ENCODE results near the gene ZNF32. TPM values are rescaled to one million over a fixed set of nuclear protein-coding genes. Genes with fewer than 3 reads are reported as not detected.

ZNF32 gene
- total and polyA plus RNA-seq, 2 of the 8 experiments (the other 6 are each of a cell fraction or from before 2014, with no cell fraction given), result 17.2 to 22.5 TPM

- Histone ChIP-seq H3K4me1 (replicated peaks in 1 of 4; ENCODE audit: control insufficient read depth in 3 of 4, insufficient read depth in 4 of 4, low read length in 3 of 4) (peaks cover 0 to 4% (median 0%) of the 10 kb centered on the region in 4 experiments; a peak in 2 of 7 replicates), H3K36me3 (ENCODE audit: control insufficient read depth in 2 of 4, insufficient read depth in 4 of 4, low read length in 3 of 4) (peaks cover 4 to 33% (median 25%) of the 10 kb centered on the region in 4 experiments), H3K23ac (ENCODE audit: insufficient read length) (no peak overlapping the region), H3K56ac (replicated peaks; ENCODE audit: insufficient read length, low read depth, low read length) (no peak overlapping the region), H2BK120ac (replicated peaks; ENCODE audit: low read depth, low read length) (no peak overlapping the region), H3K18ac (ENCODE audit: extremely low read depth, low read length) (no peak overlapping the region; the same call in 1 of the 2 replicates), H2BK12ac (ENCODE audit: low read depth, low read length) (no peak overlapping the region), H2AFZ (ENCODE audit: low read length) (peak overlapping the region; percentile 81; the same call in 1 of the 2 replicates), H4K20me1 (replicated peaks in 1 of 2; ENCODE audit: control insufficient read depth in 1 of 2, insufficient read depth in 2 of 2, low read length in 2 of 2) (no peaks in the 10 kb centered on the region), H3K14ac (ENCODE audit: insufficient read length) (no peak overlapping the region), H3K4me3 (ENCODE audit: extremely low read depth in 1 of 4, insufficient read depth in 2 of 4, low read depth in 3 of 4, low read length in 4 of 4) (peak overlapping the region; percentile 46 to 67 (median 52)), H4K91ac (replicated peaks; ENCODE audit: insufficient read length, low read length) (no peak overlapping the region), H3K9ac (replicated peaks in 1 of 4; ENCODE audit: extremely low read depth in 1 of 4, low read depth in 3 of 4, low read length in 3 of 4) (peak overlapping the region; percentile 42 to 72 (median 66)), H3K23me2 (ENCODE audit: low read depth, low read length) (peaks cover 10% of the 10 kb centered on the region), H4K5ac (ENCODE audit: insufficient read length, low read depth, low read length) (no peak overlapping the region), H3K4me2 (ENCODE audit: insufficient read depth in 1 of 2, low read depth in 2 of 2, low read length in 2 of 2) (peak overlapping the region; percentile 77 to 82), H3K4ac (replicated peaks; ENCODE audit: insufficient read length, low read depth, low read length) (no peak overlapping the region), H2BK20ac (ENCODE audit: low read length) (no peak overlapping the region), H4K8ac (ENCODE audit: extremely low read depth, insufficient read depth, low read length) (peak overlapping the region; percentile 96; the same call in 1 of the 2 replicates), H3K9me3 (ENCODE audit: insufficient read depth in 2 of 2, low read depth in 1 of 2, low read length in 1 of 2) (peaks cover 35 to 41% of the 10 kb centered on the region in 2 experiments), H2AK5ac (ENCODE audit: low read depth, low read length) (no peak overlapping the region), H3K27ac (ENCODE audit: low read depth, low read length) (no peak overlapping the region), H3K27me3 (replicated peaks in 1 of 4; ENCODE audit: control insufficient read depth in 3 of 4, extremely low read depth in 1 of 4, insufficient read depth in 3 of 4, low read length in 3 of 4) (peaks cover 2 to 23% (median 17%) of the 10 kb centered on the region in 4 experiments), H3K79me1 (ENCODE audit: low read depth, low read length) (no peaks in the 10 kb centered on the region), H2BK15ac (ENCODE audit: low read length) (no peak overlapping the region), H2BK5ac (ENCODE audit: low read depth, low read length) (no peak overlapping the region), H3K79me2 (ENCODE audit: control insufficient read depth in 1 of 2, insufficient read depth in 2 of 2, low read length in 2 of 2) (no peaks in the 10 kb centered on the region)
- POLR2A ChIA-PET (ENCODE audit: partially characterized antibody), result interaction anchor here (0.6 to 1.2 kb wide), 3 partner anchors 13 to 712 kb away, joined by 3 to 4 read pairs (median 3); no protein-coding TSS in a partner anchor
- FAIRE-seq (no peak), DNase-seq (ENCODE audit: low read depth in 1 of 2, low spot score in 2 of 2) (no peak)
- 39% methylated on average over 8 of the region's 9 CpGs; no CpG with 5 or more reads in 1 of the 2 experiments for WGBS, 2 experiments (ENCODE audit: extremely low coverage in 1 of 2, insufficient coverage in 1 of 2, insufficient read length in 1 of 2, insufficient replicate concordance in 2 of 2, low coverage in 1 of 2, low lambda C conversion rate in 2 of 2, missing lambda C conversion rate in 1 of 2)
- CTCF ChIA-PET (ENCODE audit: partially characterized antibody), result interaction anchor here (1.1 to 1.3 kb wide), 2 partner anchors 16 to 240 kb away, joined by 4 to 5 read pairs; no protein-coding TSS in a partner anchor
- no peak for TF ChIP-seq RBBP5 (IDR thresholded peaks at IDR 0.05; ENCODE audit: borderline replicate concordance, low read depth, low read length)
- TF ChIP-seq RAD21 (IDR thresholded peaks at IDR 0.05 in 1 of 2, conservative IDR thresholded peaks at IDR 0.05 in 1 of 2; ENCODE audit: low read depth in 2 of 2, low read length in 2 of 2), result no peak
- TF ChIP-seq CTBP2 (IDR thresholded peaks at IDR 0.05; ENCODE audit: borderline replicate concordance, insufficient read depth, insufficient read length, low read length), result no peak
- TF ChIP-seq EP300 (IDR thresholded peaks at IDR 0.05; ENCODE audit: borderline replicate concordance in 1 of 2, low read depth in 2 of 2, low read length in 2 of 2), result no peak
- TF ChIP-seq GTF2F1 (IDR thresholded peaks at IDR 0.05; ENCODE audit: borderline replicate concordance, low read depth, low read length), result no peak
These were observed 635 bp downstream of the ZNF32 start for GRCh38 chr10:43648095-43648397.
